GM12892 (cell line): ENCODE measurements around the gene BCL11B.

Experiments
- POLR2AphosphoS5 ChIP-seq: IDR thresholded peaks from 2 replicates; pipeline ENCODE4 v1.6.1; 2011; ENCODE audit warnings: low read depth, low read length, control low read depth
- TAF1 ChIP-seq: IDR thresholded peaks from 2 replicates; pipeline ENCODE4 v1.6.1; 2011; ENCODE audit warnings: low read depth, mild to moderate bottlenecking, control low read depth, low read length, borderline replicate concordance

DNA sequence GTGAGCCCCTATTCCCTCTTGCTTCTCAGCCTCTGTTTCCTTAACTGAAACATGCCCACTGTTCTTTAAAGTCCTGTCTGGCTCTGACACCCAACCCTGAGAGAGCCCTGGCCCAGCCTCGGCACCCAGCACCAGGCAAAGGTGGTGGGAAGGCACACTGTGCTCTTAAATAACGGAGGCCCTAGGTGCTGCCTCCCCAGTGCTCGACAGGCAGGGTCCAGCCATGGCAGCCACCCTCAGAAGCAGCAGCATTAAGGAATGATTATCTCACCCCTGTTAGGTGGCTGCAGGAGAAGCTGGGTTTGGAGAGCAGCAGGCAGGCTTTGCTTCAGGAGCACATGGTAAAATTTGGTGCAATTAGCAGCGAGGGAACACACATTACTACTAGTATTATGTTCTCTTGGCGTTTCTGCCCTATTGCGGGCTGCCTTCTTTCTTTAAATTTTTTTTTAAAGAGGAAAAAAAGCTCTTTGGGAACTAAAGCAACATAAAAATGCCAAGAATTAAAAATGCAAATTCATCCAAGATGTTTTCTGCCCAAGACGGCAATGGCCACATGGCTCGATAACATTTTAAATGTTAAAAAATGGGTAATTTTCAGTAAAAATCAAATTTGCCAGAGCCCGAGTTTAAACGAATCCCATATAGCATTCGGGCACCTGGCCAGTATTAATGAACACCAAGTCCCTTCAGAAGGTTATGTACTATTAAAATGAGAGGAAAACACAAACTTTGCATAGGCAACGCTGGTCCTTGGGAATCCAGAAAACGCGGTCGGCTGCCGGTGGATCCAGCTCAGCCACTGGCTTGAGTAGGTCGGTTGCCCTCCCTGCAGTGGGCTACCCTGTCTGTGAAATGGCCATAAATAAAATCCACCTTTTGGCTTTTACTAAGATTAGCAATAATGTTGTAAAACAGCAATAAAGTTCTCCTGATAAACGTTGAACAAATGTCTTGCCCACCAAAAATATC is 152.2 kb downstream of the BCL11B start:
- TF ChIP-seq POLR2AphosphoS5 (no peak), TAF1 (no peak)
